Measurements from ENCODE around the gene ADGRG3. TPM values are rescaled to one million over a fixed set of nuclear protein-coding genes. Genes with fewer than 3 reads are reported as not detected.

Gene ADGRG3
- total and polyA plus RNA-seq, 9 of the 15 experiments (the other 6 are each of a cell fraction or from before 2014, with no cell fraction given) = 0.09 to 0.52 (median 0.14) TPM; not detected in 3

- Histone ChIP-seq H4K20me1 (replicated peaks; ENCODE audit: control insufficient read depth, insufficient read depth, low read length) (no peaks in the 10 kb centered on the region), H3K9ac (ENCODE audit: insufficient read depth in 1 of 2, low read depth in 2 of 2, low read length in 2 of 2) (no peak overlapping the region), H3K4me2 (ENCODE audit: insufficient read depth, low read length) (no peak overlapping the region), H3K4me3 (no peak overlapping the region), H3K9me1 (ENCODE audit: control insufficient read depth, insufficient read depth, low read length) (no peaks in the 10 kb centered on the region), H3K79me2 (ENCODE audit: control insufficient read depth, insufficient read depth, low read length) (peaks cover 17% of the 10 kb centered on the region), H3K27ac (ENCODE audit: extremely low read depth, low read depth, low read length) (no peak overlapping the region), H3K36me3 (ENCODE audit: control insufficient read depth, insufficient read depth, low read length) (peaks cover 8% of the 10 kb centered on the region; the same call in 1 of the 3 replicates), H3K27me3 (ENCODE audit: control insufficient read depth in 2 of 2, insufficient read depth in 2 of 2, low read length in 2 of 2) (no peaks in the 10 kb centered on the region), H2AFZ (ENCODE audit: low read depth, low read length) (no peak overlapping the region), H3K4me1 (replicated peaks in 1 of 2; ENCODE audit: control insufficient read depth in 2 of 2, insufficient read depth in 2 of 2, low read length in 2 of 2) (peaks cover 10 to 37% of the 10 kb centered on the region in 2 experiments; a peak in 3 of 5 replicates), H3K9me3 (replicated peaks; ENCODE audit: control insufficient read depth, insufficient read depth, low read depth, low read length) (0 out of 2 replicates have a peak, but pooled peaks cover 3% of the 10 kb centered on the region)
- no TSS peak for BruUV-seq (replicated peaks)
- CTCF ChIA-PET (ENCODE audit: low intra/inter-chr PET ratio) = no interaction called here
- POLR2A ChIA-PET = no interaction called here
- ATAC-seq = no peak
- TF ChIP-seq TRIM28 (IDR thresholded peaks at IDR 0.05) (peak; percentile 40; the same call in 1 of the 2 replicates), ZNF778 (CRISPR knock-in tag; IDR thresholded peaks at IDR 0.05) (no peak), CBX5 (IDR thresholded peaks at IDR 0.05; ENCODE audit: borderline replicate concordance, low read depth) (0 out of 2 replicates have a peak, but pooled peaks have one; percentile 56), ZBTB5 (IDR thresholded peaks at IDR 0.05) (no peak), ZNF766 (CRISPR knock-in tag; conservative IDR thresholded peaks at IDR 0.05) (peak; percentile 96), ZFX (CRISPR knock-in tag; IDR thresholded peaks at IDR 0.05) (no peak), ZNF282 (CRISPR knock-in tag; IDR thresholded peaks at IDR 0.05) (no peak), RAD51 (IDR thresholded peaks at IDR 0.05; ENCODE audit: borderline replicate concordance, low read depth) (no peak), NFIC (IDR thresholded peaks at IDR 0.05) (peak; percentile 80), ZFP36 (IDR thresholded peaks at IDR 0.05; ENCODE audit: low read depth, low read length, partially characterized antibody) (peak; percentile 71), TRIM24 (IDR thresholded peaks at IDR 0.05) (peak in 1 of 2 experiments; percentile 42; a peak in 2 of 4 replicates)
- no peak for FAIRE-seq
- 44% methylated on average over 2 of the region's 2 CpGs for WGBS (ENCODE audit: insufficient coverage, low coverage, missing lambda C conversion rate)
- intact Hi-C loops (cut with micrococcal nuclease) (loop anchor here (10.0 kb wide), 1 partner anchor 272 kb away; the partner anchor contains the start of genes USB1 and ZNF319), in situ Hi-C loops (cut with MboI) (no loop called here)
- DNase-seq (ENCODE audit: extremely low read depth in 1 of 4, low spot score in 3 of 4) = no peak
These were observed 64.6 kb downstream of the ADGRG3 start for GRCh38 chr16:57732714-57733113.
